Activated CD4-positive, alpha-beta T cell treated with anti-CD3 and anti-CD28 coated beads, Interleukin-10, Interleukin-2, amounts not matched to agents 100 ng/mL and 50 ng/mL, durations not matched to agents 16 hours and 8 hours (primary cell): ENCODE measurements around the gene ART5.

Source experiments
- DNase-seq: peaks from one replicate; pipeline ENCODE4 v3.0.0-alpha.2; 2020

ART5 gene, protein sequence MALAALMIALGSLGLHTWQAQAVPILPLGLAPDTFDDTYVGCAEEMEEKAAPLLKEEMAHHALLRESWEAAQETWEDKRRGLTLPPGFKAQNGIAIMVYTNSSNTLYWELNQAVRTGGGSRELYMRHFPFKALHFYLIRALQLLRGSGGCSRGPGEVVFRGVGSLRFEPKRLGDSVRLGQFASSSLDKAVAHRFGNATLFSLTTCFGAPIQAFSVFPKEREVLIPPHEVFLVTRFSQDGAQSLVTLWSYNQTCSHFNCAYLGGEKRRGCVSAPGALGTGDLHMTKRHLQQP

DNA sequence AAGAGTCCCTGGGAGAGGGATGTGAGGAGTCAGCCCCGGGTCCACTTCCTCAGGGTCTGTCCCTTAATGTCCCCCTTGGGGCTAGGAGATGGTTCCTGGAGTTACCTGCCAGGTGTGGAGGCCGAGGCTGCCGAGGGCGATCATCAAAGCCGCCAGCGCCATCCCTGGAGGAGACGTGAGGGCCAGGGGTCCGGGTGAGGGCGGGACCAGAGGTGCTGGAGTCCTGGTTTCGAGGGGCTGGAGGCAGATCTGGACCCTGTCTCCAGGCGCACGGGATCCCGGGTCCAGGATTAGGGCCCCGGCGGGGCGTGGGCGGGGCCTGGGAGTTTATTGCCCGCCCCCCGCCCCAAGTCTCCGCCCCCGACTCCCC is at the start of gene ART5:
Gene ART5, minus strand, starts transcription at position 292 of the 370 bp plus-strand sequence. Its CDS starts 130 bp downstream, at position 162.
- DNase-seq = no peak

DNA sequence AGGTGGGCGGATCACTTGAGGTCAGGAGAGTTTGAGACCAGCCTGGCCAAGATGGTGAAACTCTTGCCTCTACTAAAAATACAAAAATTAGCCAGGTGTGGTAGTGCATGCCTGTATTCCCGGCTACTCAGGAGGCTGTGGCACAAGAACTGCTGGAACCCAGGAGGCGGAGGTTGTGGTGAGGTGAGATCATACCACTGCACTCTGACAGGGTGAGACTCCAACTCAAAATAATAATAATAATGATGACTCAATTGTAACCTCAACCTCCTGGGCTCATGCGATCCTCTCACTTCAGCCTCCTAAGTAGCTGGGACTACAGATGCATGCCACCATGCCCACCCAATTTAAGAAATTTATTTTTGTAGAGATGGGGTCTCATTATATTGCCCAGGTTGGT is 45.0 kb upstream of the ART5 start:
- DNase-seq = no peak

GRCh38 chr11:3685923-3686322 is 44.1 kb upstream of the ART5 start:
- no peak for DNase-seq

GRCh38 chr11:3684819-3685172 is 43.0 kb upstream of the ART5 start:
- no peak for DNase-seq

GRCh38 chr11:3684129-3684818 is 42.5 kb upstream of the ART5 start:
- no peak for DNase-seq

- no peak for DNase-seq
Observed at GRCh38 chr11:3683039-3683438, 41.2 kb upstream of the ART5 start.

- DNase-seq = no peak
Observed at GRCh38 chr11:3679077-3679476, 37.3 kb upstream of the ART5 start.

GRCh38 chr11:3675971-3676370 is 34.2 kb upstream of the ART5 start:
- no peak for DNase-seq

DNA sequence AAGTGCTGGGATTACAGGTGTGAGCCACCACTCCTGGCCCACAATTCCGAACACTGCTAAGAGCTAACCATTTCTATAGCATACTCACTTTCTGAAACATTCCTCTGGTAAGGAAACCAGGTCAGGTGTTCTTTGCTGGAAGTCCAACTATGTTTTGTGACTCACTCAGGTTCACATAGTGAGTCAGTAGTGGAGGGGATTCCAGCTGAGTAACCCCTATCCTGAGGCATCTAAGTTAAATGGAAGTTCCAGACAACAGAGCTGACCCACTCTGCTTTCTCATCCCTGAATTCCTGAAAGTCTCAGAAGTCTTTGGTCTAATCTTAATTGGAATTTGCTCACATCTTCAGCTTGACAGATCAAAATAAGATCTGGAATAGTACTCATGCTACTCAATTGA is 32.4 kb upstream of the ART5 start:
- DNase-seq = no peak

- DNase-seq = no peak
Observed at GRCh38 chr11:3671334-3672254, 29.8 kb upstream of the ART5 start, which contains the start of gene CHRNA10. TSS of gene CHRNA10 (minus strand) at chr11:3671384. CDS start at chr11:3671312, 72 bp downstream.

GRCh38 chr11:3669742-3670183 is 28.0 kb upstream of the ART5 start:
- no peak for DNase-seq

GRCh38 chr11:3669128-3669527 is 27.3 kb upstream of the ART5 start:
- no peak for DNase-seq

DNA sequence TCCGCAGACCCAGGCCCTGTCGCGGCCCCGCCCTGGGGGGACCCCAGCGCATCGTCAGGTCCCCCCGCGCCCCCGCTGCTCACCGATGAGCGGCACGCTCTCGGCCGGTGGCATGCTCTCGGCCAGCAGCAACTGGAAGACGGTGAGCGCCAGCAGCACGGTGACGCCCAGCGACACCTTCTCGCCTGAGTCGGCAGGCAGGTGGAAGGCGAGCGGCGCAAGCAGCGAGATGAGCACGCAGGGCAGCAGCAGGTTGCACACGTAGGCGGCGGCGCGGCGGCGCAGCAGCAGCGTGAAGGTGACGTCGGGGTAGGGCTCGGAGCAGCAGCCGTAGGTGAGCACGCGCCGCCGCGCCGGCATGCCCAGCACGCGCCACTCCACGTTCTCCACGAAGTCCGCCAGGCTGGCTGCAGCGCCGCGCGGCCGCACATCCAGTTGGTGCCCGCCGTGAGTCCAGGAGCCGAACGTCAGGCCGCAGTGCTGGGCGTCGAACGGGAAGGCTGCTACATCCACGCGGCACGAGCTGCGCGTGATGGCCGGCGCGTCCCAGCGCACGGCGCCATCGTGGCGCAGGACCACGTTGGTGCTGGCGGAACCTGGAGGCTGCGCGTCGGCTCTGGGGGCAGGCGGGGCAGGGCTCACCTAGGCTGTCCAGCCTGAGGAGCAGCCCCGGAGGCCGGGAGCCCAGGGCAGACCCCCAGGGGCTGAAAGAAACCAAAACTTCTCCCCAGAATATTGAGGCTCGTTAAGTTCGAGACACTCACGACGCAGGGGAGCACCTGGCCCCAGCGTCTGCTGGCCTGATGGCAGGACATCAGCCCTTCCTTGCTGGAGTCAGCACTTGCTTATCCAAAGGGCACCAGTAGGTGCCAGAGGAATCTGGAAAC is 25.6 kb upstream of the ART5 start:
- no peak for DNase-seq

DNA sequence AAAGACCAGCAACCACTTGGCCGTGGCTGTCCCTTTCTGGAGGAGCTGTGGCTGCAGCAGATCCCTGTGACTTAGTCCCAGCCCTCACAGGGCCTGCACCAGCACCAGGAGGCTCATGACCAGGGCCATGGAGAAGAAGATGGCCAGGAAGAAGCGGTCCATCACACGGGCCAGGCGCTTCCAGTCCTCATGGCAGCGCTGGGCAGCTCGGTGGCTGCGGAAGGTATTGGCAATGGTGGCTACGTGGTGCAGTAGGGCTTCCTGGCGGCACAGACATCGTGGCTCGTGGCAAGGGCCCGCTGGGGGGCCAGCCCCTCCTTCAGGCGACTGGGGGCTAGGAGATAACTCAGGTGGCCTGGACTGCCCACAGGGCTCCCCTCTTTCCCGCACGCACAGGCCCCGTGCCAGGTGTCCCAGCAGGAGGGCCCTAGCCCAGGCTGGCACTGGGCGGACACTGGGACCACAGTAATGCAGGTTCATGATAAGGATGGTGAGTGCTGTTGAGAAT is 24.3 kb upstream of the ART5 start:
- DNase-seq = no peak

DNA sequence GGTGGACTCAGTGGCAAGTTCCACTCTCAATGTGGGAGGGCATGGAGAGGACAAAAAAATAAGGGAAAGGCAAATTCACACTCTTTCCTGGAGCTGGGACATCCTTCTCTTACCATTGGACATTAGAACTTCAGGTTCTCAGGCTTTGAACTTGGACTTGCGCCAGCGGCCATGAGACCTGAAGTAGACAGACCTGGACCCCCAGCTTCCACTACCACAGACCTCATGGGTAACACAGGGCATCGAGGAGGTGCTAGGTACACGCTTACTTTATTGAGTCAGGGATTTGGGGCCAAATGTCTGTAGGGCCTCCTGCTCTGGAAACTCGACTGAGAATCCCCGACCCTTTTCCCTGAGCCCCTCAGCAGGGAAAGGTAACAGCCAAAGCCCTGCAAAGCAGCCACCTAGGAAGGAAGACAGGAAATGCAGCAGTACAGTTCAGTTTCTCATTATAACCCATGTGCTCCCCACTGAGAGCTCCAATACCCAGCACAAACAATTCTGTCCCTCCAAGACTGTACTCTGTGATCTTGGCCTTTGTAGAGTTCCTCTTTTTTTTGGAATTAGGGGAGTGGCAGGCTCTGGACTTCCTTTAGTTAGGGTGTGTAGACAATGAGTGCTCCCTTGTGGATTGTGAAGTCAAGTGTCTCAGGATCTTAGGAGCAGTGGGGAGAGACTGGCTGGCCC is 23.7 kb upstream of the ART5 start:
- no peak for DNase-seq

GRCh38 chr11:3664032-3664630 is 22.3 kb upstream of the ART5 start:
- no peak for DNase-seq

- no peak for DNase-seq
Observed at GRCh38 chr11:3662856-3663255, 21.1 kb upstream of the ART5 start.

DNA sequence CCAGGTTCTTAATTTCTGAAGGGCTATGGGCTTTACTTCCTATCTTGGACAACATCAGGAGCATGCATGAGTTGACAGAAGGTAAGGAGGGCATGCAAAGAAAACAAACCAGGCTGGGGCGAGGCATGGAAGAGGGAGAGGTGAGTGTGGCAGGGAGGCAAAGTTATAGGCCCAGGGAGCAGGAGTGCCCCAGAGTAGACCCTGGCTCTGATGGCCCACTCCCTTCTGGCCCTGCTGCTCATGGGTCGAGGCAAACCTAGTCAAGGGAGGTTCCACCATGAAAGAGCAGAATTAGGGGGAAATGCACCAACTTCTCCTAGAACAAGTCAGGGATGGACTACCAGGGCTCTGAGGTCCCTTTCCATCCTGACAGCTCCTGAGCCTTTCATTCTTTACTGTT is 19.2 kb upstream of the ART5 start:
- no peak for DNase-seq

- no peak for DNase-seq
Observed at GRCh38 chr11:3659595-3660515, 18.1 kb upstream of the ART5 start.

- no peak for DNase-seq
Observed at GRCh38 chr11:3658252-3658651, 16.5 kb upstream of the ART5 start.
